Measurements from ENCODE around the gene ATP2B3. TPM values are rescaled to one million over a fixed set of nuclear protein-coding genes. Genes with fewer than 3 reads are reported as not detected.

Gene ATP2B3
- polyA plus RNA-seq: under 1 TPM in 2 of 4 donors, not detected in 2; 0.30 to 0.36 TPM
- long read RNA-seq, donor 1: 0 reads
- long read RNA-seq, donor 2: 0 reads
- long read RNA-seq, donor 3: 0 reads
- long read RNA-seq, donor 4: 0 reads
- long read RNA-seq, donor 5: 0 reads
- long read RNA-seq, donor 6: 0 reads
- long read RNA-seq, donor 7: 0 reads
- long read RNA-seq, donor 8: 0 reads
- long read RNA-seq, donor 9: 0 reads
- long read RNA-seq, donor 10: 0 reads

DNA sequence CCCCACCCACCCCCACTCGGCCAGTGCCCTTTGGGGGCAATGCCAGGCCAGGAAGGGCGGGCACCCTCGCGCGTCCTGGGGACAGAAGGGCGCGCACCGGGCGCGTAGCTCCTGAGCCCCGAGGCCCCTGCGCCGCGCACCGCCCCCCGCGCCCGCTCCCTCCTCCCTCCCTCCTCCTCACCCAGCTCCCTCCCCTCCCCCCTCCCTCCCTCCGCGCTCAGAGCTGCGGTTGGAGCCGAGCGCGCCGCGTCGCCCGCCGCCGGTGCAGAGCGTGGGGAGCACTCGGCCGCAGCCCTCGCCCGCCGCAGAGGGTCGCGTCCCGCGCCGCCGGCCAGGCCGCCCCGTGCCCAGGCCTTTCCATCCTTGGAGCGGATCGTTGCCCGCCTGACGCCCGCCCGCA lies at the start of gene ATP2B3:
ATP2B3 (plus strand) TSS at position 220 of the 400 bp plus-strand sequence. CDS start 18,606 bp downstream, outside the sequence.
- 4 to 39% (median 20%) methylated on average over 6 to 50 of the region's 50 CpGs for WGBS, 3 donors
- Histone ChIP-seq H3K27me3 (ENCODE audit: control insufficient read depth in 3 of 3, insufficient read depth in 3 of 3, low read length in 3 of 3) (peaks cover 5 to 49% (median 10%) of the 10 kb centered on the region in 3 donors), H3K4me3 (ENCODE audit: low read depth in 1 of 3, low read length in 3 of 3) (no peak within 1 kb of the TSS), H3K36me3 (ENCODE audit: control insufficient read depth in 3 of 3, insufficient read depth in 2 of 3, low read depth in 1 of 3, low read length in 3 of 3) (no peaks in the 10 kb centered on the region), H3K9me3 (ENCODE audit: control insufficient read depth in 2 of 2, insufficient read depth in 1 of 2, low read depth in 1 of 2, low read length in 1 of 2) (no peaks in the 10 kb centered on the region), H3K27ac (ENCODE audit: low read depth in 1 of 3, low read length in 2 of 3) (no peak within 1 kb of the TSS), H3K4me1 (ENCODE audit: control insufficient read depth in 3 of 3, insufficient read depth in 2 of 3, low read depth in 1 of 3, low read length in 2 of 3) (no peaks in the 10 kb centered on the region)
- FAIRE-seq (no peak), DNase-seq (no peak)

DNA sequence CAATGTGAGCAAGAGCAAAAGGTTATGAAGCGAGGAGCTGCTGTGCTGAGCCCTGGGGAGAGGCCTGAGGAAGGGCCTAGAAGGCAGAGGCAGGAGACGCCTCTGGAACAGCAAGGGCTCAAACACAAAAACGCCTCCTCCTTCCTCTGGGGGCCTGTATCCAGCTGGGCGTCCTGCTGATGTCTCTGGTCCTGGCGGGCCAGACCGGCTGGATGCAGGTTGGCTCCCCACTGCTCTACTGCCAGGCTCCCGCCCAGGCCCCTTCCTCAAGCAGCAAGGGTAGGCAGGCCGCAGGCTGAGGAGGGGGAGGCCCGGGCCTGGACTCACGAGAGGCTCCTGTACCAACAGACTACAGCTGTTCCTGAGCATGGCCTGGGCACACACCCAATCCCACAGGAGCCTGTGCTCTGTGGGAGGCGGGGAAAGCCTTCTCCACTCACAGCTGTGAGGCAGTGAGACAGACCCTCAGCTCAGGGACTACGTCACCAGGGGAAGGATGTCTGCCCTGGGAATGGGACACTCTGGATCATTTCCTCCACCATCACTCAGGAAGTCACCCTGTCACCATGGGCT lies 49.3 kb upstream of the ATP2B3 start:
- peaks cover 0 to 31% (median 0%) of the 10 kb centered on the region in 3 donors for H3K36me3 ChIP-seq (ENCODE audit: control insufficient read depth in 3 of 3, insufficient read depth in 2 of 3, low read depth in 1 of 3, low read length in 3 of 3)
- 76 to 100% (median 77%) methylated on average over 1 to 12 of the region's 12 CpGs for WGBS, 3 donors
- FAIRE-seq: no peak
- peaks cover 0 to 6% (median 0%) of the 10 kb centered on the region in 3 donors for H3K4me1 ChIP-seq (ENCODE audit: control insufficient read depth in 3 of 3, insufficient read depth in 2 of 3, low read depth in 1 of 3, low read length in 2 of 3)
- no peaks in the 10 kb centered on the region for H3K9me3 ChIP-seq (ENCODE audit: control insufficient read depth in 2 of 2, insufficient read depth in 1 of 2, low read depth in 1 of 2, low read length in 1 of 2)
- H3K4me3 ChIP-seq (ENCODE audit: low read depth in 1 of 3, low read length in 3 of 3): no peak overlapping the region
- DNase-seq: no peak
- peak overlapping the region in 1 of 3 donors; percentile 23 for H3K27ac ChIP-seq (ENCODE audit: low read depth in 1 of 3, low read length in 2 of 3)
- no peaks in the 10 kb centered on the region for H3K27me3 ChIP-seq (ENCODE audit: control insufficient read depth in 3 of 3, insufficient read depth in 3 of 3, low read length in 3 of 3)

DNA sequence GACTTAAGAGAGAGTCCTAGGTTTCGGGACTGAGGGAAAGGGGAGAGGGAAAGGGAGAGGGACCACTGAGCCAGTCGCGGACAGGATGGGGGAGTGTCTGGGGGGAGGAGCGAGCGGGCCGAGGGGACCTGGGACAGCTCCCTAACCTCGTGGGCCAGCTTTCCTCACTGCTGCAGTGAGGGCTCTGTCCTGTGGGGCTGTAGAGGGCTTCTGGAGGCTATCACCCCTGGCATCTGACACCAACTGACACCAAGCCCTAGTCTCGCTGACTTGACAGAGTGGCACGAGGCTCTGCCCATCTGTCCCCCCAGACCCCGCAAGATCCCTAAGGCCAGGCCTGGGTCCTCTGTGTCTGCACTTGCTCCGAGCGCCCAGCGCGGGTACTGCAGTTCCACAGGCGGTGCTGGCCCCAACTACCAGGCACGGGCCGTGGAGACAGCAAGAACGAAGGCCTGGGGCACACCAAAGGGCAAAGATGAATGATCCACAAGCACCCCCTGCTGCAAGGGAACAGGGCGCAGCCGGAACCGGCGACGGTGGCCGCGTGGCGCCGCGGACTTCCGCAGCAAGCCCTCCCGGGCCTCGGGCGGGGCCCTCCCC lies 47.5 kb upstream of the ATP2B3 start:
- DNase-seq (peak in 1 of 2 donors; percentile 37), FAIRE-seq (no peak)
- Histone ChIP-seq H3K27me3 (ENCODE audit: control insufficient read depth in 3 of 3, insufficient read depth in 3 of 3, low read length in 3 of 3) (no peaks in the 10 kb centered on the region), H3K4me3 (ENCODE audit: low read depth in 1 of 3, low read length in 3 of 3) (peak overlapping the region; percentile 50 to 60 (median 51)), H3K36me3 (ENCODE audit: control insufficient read depth in 3 of 3, insufficient read depth in 2 of 3, low read depth in 1 of 3, low read length in 3 of 3) (peaks cover 0 to 23% (median 0%) of the 10 kb centered on the region in 3 donors), H3K27ac (ENCODE audit: low read depth in 1 of 3, low read length in 2 of 3) (peak overlapping the region in 2 of 3 donors; percentile 28 to 85), H3K4me1 (ENCODE audit: control insufficient read depth in 3 of 3, insufficient read depth in 2 of 3, low read depth in 1 of 3, low read length in 2 of 3) (peaks cover 0 to 12% (median 3%) of the 10 kb centered on the region in 3 donors), H3K9me3 (ENCODE audit: control insufficient read depth in 2 of 2, insufficient read depth in 1 of 2, low read depth in 1 of 2, low read length in 1 of 2) (no peaks in the 10 kb centered on the region)
- 1 to 26% (median 3%) methylated on average over 7 to 32 of the region's 32 CpGs for WGBS, 3 donors

DNA sequence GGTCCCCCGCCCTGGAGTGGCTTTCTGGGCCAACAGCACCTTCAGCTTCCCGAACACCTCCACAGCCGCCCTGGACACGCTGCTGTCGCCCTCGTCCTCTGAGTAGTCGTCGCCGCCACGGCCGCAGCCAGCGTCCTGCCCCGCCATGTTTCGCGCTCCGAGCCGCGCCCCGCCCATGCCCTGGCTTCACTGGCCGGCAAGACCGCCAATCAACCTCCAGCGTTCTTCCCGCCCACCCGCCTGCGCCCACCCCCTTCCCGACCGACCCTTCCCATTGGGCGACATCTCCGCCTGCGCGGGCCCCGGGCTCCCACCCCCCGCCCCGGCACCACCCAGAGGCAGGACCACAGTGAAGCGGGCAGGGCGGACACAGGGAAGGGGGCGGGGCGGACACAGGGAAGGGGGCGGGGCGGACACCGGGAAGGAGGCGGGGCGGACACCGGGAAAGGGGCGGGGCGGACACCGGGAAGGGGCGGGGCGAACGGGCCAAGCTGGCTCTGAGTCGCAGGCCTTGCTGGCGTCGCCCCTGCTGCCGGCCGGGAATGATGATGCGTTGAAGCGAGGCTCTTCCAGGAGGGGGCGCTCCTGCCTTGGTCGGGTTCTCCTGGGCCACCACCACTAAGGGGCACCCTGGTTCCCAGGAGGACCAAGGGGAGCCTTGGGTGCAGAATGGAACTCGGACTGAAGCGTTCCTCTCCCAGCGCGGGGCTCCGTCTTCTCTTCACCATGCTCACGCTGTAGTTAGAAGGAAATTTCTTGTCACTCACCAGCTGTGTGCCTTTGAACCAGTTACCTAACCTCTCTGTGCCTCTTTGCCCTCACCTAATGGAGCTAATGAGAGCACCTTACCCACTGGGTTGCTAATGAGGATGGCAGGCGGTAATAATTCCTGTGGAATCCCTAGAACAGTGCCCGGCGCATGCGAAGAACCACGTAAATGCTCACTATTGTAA lies 46.8 kb upstream of the ATP2B3 start, which contains the start of gene HAUS7:
HAUS7 (minus strand) TSS at position 166 of the 953 bp plus-strand sequence; CDS start at position 147, 19 bp downstream.
- peaks cover 0 to 18% (median 0%) of the 10 kb centered on the region in 3 donors for H3K36me3 ChIP-seq (ENCODE audit: control insufficient read depth in 3 of 3, insufficient read depth in 2 of 3, low read depth in 1 of 3, low read length in 3 of 3)
- H3K9me3 ChIP-seq (ENCODE audit: control insufficient read depth in 2 of 2, insufficient read depth in 1 of 2, low read depth in 1 of 2, low read length in 1 of 2): no peaks in the 10 kb centered on the region
- H3K27ac ChIP-seq (ENCODE audit: low read depth in 1 of 3, low read length in 2 of 3): peak within 1 kb of the TSS in 2 of 3 donors; percentile 58 to 85
- H3K4me1 ChIP-seq (ENCODE audit: control insufficient read depth in 3 of 3, insufficient read depth in 2 of 3, low read depth in 1 of 3, low read length in 2 of 3): peaks cover 0 to 16% (median 3%) of the 10 kb centered on the region in 3 donors
- DNase-seq: peak; percentile 88 to 90
- no peak for FAIRE-seq
- WGBS, 3 donors: 9 to 41% (median 21%) methylated on average over 26 to 70 of the region's 70 CpGs
- H3K4me3 ChIP-seq (ENCODE audit: low read depth in 1 of 3, low read length in 3 of 3): peak within 1 kb of the TSS; percentile 50 to 60 (median 51)
- H3K27me3 ChIP-seq (ENCODE audit: control insufficient read depth in 3 of 3, insufficient read depth in 3 of 3, low read length in 3 of 3): no peaks in the 10 kb centered on the region

DNA sequence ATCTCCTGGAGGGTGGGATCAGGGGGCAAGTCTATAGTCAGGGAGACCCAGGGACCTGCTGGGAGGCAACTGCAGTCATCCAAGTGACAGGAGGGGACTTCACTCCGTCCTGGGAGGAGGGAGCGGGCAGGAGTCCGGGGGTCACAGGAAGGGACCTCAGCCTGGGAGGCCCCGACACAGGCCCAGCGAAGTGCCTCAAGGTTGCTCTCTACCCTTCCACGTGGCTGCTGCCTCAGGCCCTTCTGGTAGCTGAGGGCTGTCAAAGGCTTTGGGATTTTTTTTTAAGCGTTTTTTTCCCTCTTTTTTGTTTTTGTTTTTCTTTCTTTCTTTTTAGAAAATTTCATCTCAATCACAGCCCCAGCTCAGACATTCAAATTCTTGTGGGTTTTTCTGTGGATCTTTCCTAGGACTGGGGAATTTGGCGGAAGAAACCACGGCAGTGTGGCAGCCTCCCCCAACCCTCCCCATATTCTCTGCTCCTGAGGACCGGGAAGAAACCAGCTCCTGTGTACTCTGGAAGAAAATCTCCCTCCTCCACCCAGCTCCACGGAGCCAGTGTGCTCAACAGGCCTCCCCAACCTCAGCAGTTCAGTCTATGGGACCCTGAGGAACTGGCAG lies 45.7 kb upstream of the ATP2B3 start:
- WGBS, 3 donors: 63 to 76% (median 71%) methylated on average over 11 of the region's 11 CpGs
- FAIRE-seq: no peak
- Histone ChIP-seq H3K4me1 (ENCODE audit: control insufficient read depth in 3 of 3, insufficient read depth in 2 of 3, low read depth in 1 of 3, low read length in 2 of 3) (peaks cover 0 to 16% (median 3%) of the 10 kb centered on the region in 3 donors), H3K36me3 (ENCODE audit: control insufficient read depth in 3 of 3, insufficient read depth in 2 of 3, low read depth in 1 of 3, low read length in 3 of 3) (peaks cover 0 to 18% (median 0%) of the 10 kb centered on the region in 3 donors), H3K27ac (ENCODE audit: low read depth in 1 of 3, low read length in 2 of 3) (peak overlapping the region in 1 of 3 donors; percentile 17), H3K27me3 (ENCODE audit: control insufficient read depth in 3 of 3, insufficient read depth in 3 of 3, low read length in 3 of 3) (no peaks in the 10 kb centered on the region), H3K4me3 (ENCODE audit: low read depth in 1 of 3, low read length in 3 of 3) (no peak overlapping the region), H3K9me3 (ENCODE audit: control insufficient read depth in 2 of 2, insufficient read depth in 1 of 2, low read depth in 1 of 2, low read length in 1 of 2) (no peaks in the 10 kb centered on the region)
- no peak for DNase-seq

DNA sequence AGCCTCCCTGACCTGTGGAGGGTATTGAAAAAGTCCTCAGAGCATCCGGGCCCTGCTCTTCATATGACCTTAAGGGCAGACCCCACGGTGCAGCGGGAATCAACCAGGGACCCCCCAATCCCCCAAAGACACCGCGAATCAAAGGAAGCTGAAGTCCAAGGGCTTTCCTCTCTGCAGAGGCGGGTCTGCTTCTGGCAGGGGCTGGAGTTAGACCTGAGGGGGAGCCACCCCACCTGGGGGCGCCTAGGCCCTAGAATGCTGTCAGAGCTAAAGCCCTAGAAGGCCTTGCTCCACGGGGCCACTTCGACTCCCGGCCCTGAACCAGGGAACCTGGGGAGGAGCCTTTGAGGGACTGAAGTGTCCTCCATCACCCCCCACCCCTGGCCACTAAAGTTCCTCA lies 44.3 kb upstream of the ATP2B3 start:
- Histone ChIP-seq H3K4me1 (ENCODE audit: control insufficient read depth in 3 of 3, insufficient read depth in 2 of 3, low read depth in 1 of 3, low read length in 2 of 3) (peaks cover 0 to 19% (median 3%) of the 10 kb centered on the region in 3 donors), H3K4me3 (ENCODE audit: low read depth in 1 of 3, low read length in 3 of 3) (no peak overlapping the region), H3K27me3 (ENCODE audit: control insufficient read depth in 3 of 3, insufficient read depth in 3 of 3, low read length in 3 of 3) (no peaks in the 10 kb centered on the region), H3K9me3 (ENCODE audit: control insufficient read depth in 2 of 2, insufficient read depth in 1 of 2, low read depth in 1 of 2, low read length in 1 of 2) (no peaks in the 10 kb centered on the region), H3K36me3 (ENCODE audit: control insufficient read depth in 3 of 3, insufficient read depth in 2 of 3, low read depth in 1 of 3, low read length in 3 of 3) (peaks cover 0 to 7% (median 0%) of the 10 kb centered on the region in 3 donors), H3K27ac (ENCODE audit: low read depth in 1 of 3, low read length in 2 of 3) (no peak overlapping the region)
- no peak for DNase-seq
- WGBS, 3 donors: 89 to 93% (median 91%) methylated on average over 7 to 10 of the region's 10 CpGs
- FAIRE-seq: no peak

GRCh38 chrX:153474266-153474665 lies 43.2 kb upstream of the ATP2B3 start:
- no peaks in the 10 kb centered on the region for H3K27me3 ChIP-seq (ENCODE audit: control insufficient read depth in 3 of 3, insufficient read depth in 3 of 3, low read length in 3 of 3)
- H3K36me3 ChIP-seq (ENCODE audit: control insufficient read depth in 3 of 3, insufficient read depth in 2 of 3, low read depth in 1 of 3, low read length in 3 of 3): no peaks in the 10 kb centered on the region
- H3K4me3 ChIP-seq (ENCODE audit: low read depth in 1 of 3, low read length in 3 of 3): no peak overlapping the region
- WGBS, 3 donors: 77 to 84% (median 78%) methylated on average over 8 to 10 of the region's 10 CpGs
- FAIRE-seq (no peak), DNase-seq (no peak)
- H3K4me1 ChIP-seq (ENCODE audit: control insufficient read depth in 3 of 3, insufficient read depth in 2 of 3, low read depth in 1 of 3, low read length in 2 of 3): peaks cover 0 to 19% (median 3%) of the 10 kb centered on the region in 3 donors
- no peaks in the 10 kb centered on the region for H3K9me3 ChIP-seq (ENCODE audit: control insufficient read depth in 2 of 2, insufficient read depth in 1 of 2, low read depth in 1 of 2, low read length in 1 of 2)
- H3K27ac ChIP-seq (ENCODE audit: low read depth in 1 of 3, low read length in 2 of 3): no peak overlapping the region

Measured in small intestine (tissue), 16 donors.